ENCODE data around the gene CDON. TPM values are rescaled to one million over a fixed set of nuclear protein-coding genes. Genes with fewer than 3 reads are reported as not detected.

Gene CDON
- total RNA-seq, 1 donor from 2014 or later: 21.0 TPM

- no peak overlapping the region for H3K27ac Mint-ChIP-seq (ENCODE audit: unreplicated experiment)
Observed at GRCh38 chr11:125960771-125961170, 101.9 kb downstream of the CDON start.

GRCh38 chr11:125959931-125960330, 102.7 kb downstream of the CDON start:
- Mint-ChIP-seq H3K4me1 (ENCODE audit: low read depth, unreplicated experiment) (peaks cover 1% of the 10 kb centered on the region), H3K27ac (ENCODE audit: unreplicated experiment) (no peak overlapping the region), H3K36me3 (ENCODE audit: unreplicated experiment) (peaks cover 20% of the 10 kb centered on the region), H3K4me3 (ENCODE audit: unreplicated experiment) (no peak overlapping the region), H3K9me3 (ENCODE audit: unreplicated experiment) (no peaks in the 10 kb centered on the region), H3K27me3 (ENCODE audit: unreplicated experiment) (peaks cover 2% of the 10 kb centered on the region)
- no peak for TF ChIP-seq CTCF (IDR thresholded peaks at IDR 0.05; ENCODE audit: partially characterized antibody, unreplicated experiment)
- DNase-seq: no peak

More at GRCh38 chr11:125960771-125961170, 101.9 kb downstream of the CDON start:
- Mint-ChIP-seq H3K4me1 (ENCODE audit: low read depth, unreplicated experiment) (peaks cover 1% of the 10 kb centered on the region), H3K4me3 (ENCODE audit: unreplicated experiment) (no peak overlapping the region), H3K27me3 (ENCODE audit: unreplicated experiment) (peaks cover 2% of the 10 kb centered on the region), H3K9me3 (ENCODE audit: unreplicated experiment) (no peaks in the 10 kb centered on the region), H3K36me3 (ENCODE audit: unreplicated experiment) (peaks cover 20% of the 10 kb centered on the region)
- TF ChIP-seq CTCF (IDR thresholded peaks at IDR 0.05; ENCODE audit: partially characterized antibody, unreplicated experiment): no peak
- no peak for DNase-seq

- no peak overlapping the region for H3K4me3 Mint-ChIP-seq (ENCODE audit: unreplicated experiment)
- no peak for TF ChIP-seq CTCF (IDR thresholded peaks at IDR 0.05; ENCODE audit: partially characterized antibody, unreplicated experiment)
- DNase-seq: no peak
- peaks cover under 1% of the 10 kb centered on the region for H3K9me3 Mint-ChIP-seq (ENCODE audit: unreplicated experiment)
- peaks cover 1% of the 10 kb centered on the region for H3K4me1 Mint-ChIP-seq (ENCODE audit: low read depth, unreplicated experiment)
- H3K36me3 Mint-ChIP-seq (ENCODE audit: unreplicated experiment): peaks cover 20% of the 10 kb centered on the region
- H3K27ac Mint-ChIP-seq (ENCODE audit: unreplicated experiment): no peak overlapping the region
- H3K27me3 Mint-ChIP-seq (ENCODE audit: unreplicated experiment): peaks cover 2% of the 10 kb centered on the region
Observed at GRCh38 chr11:125959511-125959910, 103.2 kb downstream of the CDON start.

- Mint-ChIP-seq H3K36me3 (ENCODE audit: unreplicated experiment) (peaks cover 20% of the 10 kb centered on the region), H3K4me1 (ENCODE audit: low read depth, unreplicated experiment) (peaks cover 1% of the 10 kb centered on the region), H3K9me3 (ENCODE audit: unreplicated experiment) (peaks cover 4% of the 10 kb centered on the region), H3K27me3 (ENCODE audit: unreplicated experiment) (peaks cover 2% of the 10 kb centered on the region), H3K27ac (ENCODE audit: unreplicated experiment) (no peak overlapping the region), H3K4me3 (ENCODE audit: unreplicated experiment) (no peak overlapping the region)
- DNase-seq: no peak
- no peak for TF ChIP-seq CTCF (IDR thresholded peaks at IDR 0.05; ENCODE audit: partially characterized antibody, unreplicated experiment)
Observed at GRCh38 chr11:125958872-125959400, 103.7 kb downstream of the CDON start.

GRCh38 chr11:125957618-125958332, 104.9 kb downstream of the CDON start:
- no peak for DNase-seq
- Mint-ChIP-seq H3K27ac (ENCODE audit: unreplicated experiment) (no peak overlapping the region), H3K4me3 (ENCODE audit: unreplicated experiment) (no peak overlapping the region), H3K4me1 (ENCODE audit: low read depth, unreplicated experiment) (peaks cover 1% of the 10 kb centered on the region), H3K9me3 (ENCODE audit: unreplicated experiment) (peaks cover 4% of the 10 kb centered on the region), H3K36me3 (ENCODE audit: unreplicated experiment) (peaks cover 14% of the 10 kb centered on the region), H3K27me3 (ENCODE audit: unreplicated experiment) (peaks cover 2% of the 10 kb centered on the region)
- no peak for TF ChIP-seq CTCF (IDR thresholded peaks at IDR 0.05; ENCODE audit: partially characterized antibody, unreplicated experiment)
